GM19025 (cell line): ENCODE data around the gene CEP131.

Experiments used
- ATAC-seq: cut with Tn5 transposase; IDR thresholded peaks from one replicate; pipeline ENCODE4 v1.9.1; 2021; ENCODE audit warnings: mild to moderate bottlenecking, low read depth, moderate library complexity; ENCODE audit not compliant: unreplicated experiment

Gene CEP131

DNA sequence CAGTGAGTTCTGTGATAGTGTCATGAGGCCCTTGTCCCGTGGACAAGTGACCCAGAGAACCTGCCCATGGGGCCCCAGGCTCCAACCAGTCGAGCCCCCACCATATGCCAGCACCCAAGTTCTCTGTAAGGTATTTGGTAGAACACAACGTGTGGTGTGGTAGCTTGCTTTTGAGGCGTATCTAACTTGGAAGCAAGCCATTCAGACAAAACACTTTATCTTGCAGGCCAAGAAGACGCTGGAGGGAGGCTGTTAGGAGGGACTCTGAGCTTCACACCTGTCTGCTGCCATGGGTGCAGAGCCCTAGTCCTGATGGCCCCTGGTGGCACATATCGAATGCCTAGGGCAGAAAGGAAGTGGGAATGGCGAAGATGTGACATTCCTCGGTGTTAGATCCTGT is 18.0 kb upstream of the CEP131 start:
- no peak for ATAC-seq

DNA sequence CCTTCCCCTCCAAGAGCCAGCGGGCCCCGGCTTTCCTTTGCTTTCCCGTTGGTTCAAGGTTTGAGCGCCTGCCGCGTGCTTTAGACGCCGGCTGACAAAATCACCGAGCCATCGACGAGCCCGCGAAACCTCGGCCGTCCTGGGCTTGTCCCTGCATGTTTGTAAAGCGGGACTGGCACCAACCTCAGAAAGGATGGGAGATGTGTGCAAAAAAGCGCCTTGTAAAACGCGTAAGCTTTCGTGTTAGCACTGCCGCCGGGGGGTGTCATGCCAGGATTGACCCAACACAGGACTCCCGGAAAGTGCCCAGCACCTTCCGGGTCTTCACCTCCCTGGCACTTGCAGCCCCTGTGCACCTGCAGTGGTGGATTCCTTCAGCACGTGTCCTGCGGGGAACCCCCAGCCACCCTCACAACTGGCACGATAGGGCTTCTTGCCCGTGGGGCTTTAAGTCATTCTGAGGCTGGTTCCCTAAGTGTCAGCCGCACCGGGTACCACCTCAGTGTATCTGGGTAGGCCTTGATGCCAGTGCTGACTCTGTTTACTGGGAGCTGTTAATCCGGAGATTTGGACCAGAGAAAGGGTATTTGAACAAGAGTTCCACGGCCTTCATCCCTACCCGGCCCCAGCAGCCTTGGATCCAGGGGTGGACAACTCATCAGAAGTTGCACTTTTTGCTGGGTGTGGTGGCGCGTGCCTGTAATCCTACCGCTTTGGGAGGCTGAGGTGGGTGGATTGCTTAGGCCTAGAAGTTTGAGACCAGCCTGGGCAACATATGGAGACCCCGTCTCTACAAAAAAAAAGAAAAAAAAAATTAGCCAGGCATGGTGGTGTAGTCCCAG is 17.2 kb upstream of the CEP131 start:
- no peak for ATAC-seq

DNA sequence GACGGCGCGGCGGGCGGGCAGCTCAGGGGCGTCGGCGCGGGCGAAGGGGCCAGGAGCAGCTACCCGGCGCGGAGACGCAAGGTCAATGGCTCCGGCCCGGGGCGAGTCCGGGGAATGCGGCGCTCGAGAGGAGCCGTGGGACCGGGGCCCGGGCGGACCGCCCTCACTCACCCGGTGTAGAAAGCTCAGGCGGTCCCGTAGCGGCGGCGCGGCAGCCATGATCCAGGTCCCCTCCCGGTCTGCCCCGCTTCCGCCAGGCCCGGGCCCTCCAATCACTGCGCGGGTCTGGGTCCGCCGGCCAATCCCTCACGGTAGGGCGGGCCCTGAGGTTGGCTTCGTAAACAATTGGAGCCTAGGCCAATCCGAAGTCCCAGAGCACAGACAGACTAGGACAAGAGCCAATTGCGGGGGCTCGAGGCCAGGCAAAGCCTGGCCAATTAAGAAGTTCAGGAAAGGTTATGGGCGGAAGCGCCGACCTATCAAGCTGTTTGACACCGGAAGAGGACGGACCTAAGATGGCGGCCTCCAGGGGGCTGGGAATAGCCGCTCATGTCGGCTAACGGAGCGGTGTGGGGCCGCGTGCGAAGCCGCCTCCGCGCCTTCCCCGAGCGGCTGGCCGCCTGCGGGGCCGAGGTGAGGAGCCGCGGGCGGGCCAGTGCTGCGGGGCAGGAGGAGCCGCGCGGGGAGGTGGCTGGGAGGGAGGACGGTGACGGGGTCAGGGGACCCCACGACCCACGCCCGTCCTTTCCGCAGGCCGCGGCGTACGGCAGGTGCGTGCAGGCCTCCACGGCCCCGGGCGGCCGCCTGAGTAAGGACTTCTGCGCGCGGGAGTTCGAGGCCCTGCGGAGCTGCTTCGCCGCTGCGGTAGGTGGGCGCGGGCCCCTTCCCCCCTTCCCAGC is 16.3 kb upstream of the CEP131 start, which contains the start of the genes NDUFAF8 and TEPSIN:
NDUFAF8 (plus strand) TSS at position 504 of the 899 bp plus-strand sequence; CDS start at position 550, 46 bp downstream.
TEPSIN (minus strand) TSS at position 241 of the 899 bp plus-strand sequence; CDS start at position 219, 22 bp downstream.
- ATAC-seq: peak; percentile 90

DNA sequence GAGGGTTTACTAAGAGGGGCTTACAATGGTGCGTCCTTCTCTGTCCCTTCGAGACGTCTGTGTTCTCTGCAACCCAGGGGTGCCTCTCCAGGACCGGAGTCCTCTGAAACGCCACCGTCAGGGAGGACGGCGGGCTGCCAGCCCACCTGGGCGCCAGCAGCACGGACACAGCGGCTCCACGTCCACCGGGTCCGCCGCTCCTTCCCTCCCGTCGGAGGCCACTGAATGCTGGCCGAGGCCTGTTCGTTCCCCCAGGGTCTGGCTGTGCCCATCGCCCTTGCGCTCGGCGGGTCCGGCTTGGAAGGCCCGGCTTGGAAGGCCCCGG is 15.7 kb upstream of the CEP131 start:
- ATAC-seq: no peak

DNA sequence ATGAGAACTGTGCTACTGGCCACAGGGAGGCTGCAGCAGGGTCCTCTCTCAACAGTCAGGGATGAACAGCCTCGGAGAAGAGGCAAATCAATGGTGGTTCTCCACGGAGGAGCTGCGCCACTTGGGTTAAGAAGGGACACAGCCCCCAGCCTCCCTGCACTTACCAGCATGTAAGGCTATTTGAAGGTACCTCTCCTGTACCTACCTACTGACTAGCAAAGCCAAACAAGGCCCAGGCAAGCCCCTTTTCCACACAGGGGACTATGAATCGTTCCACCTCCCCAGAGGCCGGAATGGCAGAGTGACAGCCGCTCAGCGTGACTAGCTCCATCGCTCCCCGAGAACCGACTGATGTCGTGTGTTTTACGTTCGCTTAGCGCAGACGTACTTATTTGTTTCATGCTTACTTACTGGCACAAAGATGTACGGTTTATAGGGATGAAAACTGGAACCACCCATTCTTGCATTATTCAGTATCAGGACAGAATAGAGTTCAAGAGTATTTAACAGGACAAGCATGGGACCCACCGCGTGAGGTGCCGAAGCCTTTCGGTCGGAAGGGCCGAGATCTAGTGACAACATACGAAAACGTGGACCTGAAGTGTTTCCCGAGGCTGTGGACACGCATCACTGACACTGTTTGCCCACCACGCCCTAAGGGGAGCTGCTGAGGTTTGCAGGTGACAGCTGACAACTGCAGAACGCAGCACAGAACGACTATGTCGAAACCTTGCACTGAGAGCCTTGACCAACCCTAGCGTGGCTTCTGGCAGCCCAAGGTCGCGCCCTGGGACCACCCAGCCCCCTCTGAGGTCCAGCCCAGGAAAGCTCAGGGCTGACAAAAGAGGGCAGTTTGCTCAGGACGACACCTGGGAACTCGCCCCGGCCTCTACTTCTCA is 15.1 kb upstream of the CEP131 start:
- ATAC-seq: no peak

DNA sequence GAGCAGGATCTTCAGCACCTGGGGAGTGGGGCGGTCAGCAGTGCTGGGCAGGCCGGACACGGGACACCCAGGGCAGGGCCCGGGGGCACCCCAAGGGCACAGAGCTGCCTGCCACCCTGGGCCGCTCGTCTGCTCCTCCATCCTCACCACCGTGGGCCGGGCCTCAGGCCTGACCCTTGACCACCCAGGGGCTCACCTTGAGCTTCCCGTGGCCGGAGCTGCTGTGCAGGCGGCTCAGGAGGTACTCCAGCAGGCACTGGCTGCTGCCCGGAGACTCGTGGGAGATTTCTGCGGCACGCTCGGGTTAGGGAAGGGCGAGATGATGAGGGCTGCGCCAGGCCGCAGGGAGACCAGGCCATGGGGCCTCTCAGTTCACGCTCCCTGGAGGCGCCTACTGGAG is 14.0 kb upstream of the CEP131 start:
- ATAC-seq: no peak

DNA sequence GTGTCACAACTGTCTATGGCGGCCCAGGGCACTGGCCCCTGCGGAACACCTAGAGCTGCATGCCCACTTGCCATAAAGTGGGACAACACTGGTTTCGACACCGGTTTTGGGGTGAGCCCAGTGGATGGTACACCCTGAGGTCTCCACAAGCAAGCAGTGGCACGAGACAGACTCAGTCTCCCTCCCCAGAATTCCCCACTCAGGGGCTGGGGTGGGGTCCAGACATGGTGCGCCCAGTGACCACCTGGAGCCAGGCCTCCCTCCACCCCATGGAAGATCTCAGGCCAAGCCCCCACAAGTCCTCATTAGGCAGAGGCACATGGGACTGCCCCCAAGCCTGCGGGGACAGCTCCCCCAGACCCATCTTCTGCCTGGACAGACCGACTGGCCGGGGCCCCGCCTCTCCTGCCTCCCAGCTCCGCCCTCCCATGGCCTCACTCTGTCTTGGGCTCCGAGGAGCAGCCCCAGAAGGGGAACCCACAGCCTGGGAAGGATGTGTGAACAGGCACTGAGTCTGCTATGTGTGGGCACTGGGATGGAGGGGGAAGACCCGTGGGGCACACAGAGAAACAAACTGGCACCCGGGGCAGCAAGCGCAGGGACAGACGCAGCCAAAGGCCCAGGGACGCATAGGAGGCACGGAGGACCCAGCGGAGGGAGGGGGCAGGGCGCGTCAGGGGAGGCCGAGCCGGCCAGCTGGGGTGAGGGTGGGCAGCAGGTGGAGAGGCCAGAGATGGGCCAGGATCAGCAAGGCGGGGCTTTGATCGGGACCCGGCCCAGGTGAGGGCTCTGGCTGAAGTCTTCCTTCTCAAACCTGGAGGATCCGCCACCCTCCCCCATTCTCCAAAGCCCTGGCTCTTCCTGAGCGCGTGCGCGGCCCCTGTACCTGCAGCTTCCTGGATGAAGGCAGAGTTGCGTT is 13.3 kb upstream of the CEP131 start:
- ATAC-seq: no peak

DNA sequence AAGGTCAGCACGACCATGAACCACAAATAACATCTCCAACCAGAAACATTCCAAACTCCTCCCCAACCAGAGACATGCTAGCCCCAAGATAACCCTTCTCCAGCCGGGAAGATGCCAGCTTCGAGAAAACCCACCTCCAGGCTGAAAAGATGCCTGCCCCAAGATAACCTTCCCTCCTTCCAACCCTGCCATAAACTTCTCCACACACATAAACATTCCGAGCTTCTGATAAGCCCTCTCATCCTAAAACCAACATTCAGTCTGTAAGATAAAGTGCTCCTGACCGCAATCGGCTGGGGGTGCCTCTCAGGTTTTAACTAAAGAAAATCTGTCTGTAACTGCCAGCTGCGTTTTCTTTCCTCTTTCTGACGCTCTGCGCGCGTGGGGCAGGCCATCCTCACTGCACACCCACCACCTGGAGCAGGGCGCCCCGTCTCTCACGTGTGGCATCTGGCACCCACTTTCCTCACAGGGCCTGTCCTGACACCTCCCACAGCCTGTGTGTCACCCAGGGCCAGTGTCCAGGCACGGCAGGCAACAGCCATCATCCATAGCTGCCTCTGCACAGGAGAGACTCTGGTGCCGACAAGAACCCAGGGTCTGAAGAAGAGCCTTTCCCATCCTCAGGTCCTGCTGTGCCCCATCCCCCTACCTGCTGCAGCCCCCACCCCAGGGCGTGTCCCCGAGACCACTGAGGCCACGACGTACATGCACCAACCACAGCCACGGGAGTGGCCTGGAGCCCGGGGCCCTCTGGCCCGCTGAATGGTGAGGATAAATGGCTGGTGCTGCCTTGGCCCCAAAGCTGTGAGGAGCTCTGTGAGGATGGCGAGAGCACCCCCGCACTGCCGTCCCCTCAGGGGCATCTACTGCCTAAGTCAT is 12.4 kb upstream of the CEP131 start:
- no peak for ATAC-seq

DNA sequence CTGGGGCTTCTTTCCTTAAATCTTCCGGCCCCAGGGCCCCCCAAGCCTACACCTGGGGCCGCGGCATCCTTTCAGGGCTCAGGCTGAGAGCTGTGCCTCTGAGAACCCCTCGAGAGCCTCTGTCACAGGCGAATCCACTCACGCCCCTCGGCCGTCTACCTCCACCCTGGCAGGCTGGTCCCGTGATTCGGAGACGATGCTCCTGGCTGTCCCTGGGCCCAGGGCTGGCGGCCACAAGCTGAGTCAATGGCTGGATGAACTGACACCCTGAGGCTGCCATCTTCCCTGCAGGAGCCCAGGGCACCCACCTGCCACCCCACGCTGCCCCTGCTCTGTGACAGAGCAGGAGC is 11.7 kb upstream of the CEP131 start:
- no peak for ATAC-seq

DNA sequence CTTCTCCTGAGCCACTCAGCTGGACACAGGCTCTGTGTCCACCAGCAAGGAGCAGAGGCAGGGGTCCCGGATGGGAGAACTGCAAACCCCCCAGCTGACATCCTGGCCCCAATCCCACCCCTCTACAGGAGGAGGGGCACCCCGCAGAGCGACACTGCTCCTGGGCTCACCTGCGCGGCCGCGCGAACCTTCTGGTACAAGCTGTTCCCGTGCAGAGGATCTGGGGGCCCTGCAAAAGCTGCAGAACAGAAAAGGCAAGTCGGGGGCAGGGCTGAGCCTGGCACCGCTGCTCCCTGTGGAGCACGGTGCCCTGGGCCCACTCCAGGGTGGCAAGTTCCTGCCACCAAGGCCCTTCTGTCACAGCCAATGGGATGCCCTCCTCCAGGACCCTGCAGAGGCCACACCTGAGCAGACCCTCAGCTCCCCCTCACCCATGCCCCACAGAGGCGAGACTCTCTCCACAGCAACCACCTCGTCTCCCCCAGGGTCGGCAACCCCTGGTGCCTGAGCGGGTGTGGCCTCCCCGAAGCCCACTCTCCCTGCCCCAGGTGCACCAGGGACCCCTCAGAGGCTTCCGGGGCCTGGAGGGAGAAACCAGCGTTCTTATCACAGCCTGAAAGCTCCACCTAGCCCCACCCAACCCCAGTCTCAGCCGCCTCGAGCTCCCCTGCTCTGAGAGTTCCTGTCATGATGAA is 11.2 kb upstream of the CEP131 start:
- ATAC-seq: no peak

DNA sequence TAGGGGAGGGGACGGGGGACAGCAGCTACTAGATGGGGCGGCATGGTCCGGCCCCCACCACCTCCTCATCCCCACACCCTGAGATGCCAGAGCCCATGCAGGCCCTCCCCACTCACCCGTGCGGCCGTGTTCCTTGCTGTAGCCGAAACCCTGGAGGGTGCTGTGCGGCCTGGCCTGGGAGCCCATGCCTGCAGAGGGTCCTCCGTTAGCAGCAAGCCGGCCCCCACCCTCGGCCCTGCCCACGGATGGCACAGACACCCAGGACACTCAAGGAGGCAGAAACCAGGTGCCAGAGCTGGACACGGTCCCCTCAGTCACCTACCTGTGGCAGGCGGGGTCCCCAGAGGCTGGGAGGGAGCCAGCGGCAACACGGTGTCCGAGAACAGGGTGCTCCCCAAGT is 10.6 kb upstream of the CEP131 start:
- ATAC-seq: no peak

DNA sequence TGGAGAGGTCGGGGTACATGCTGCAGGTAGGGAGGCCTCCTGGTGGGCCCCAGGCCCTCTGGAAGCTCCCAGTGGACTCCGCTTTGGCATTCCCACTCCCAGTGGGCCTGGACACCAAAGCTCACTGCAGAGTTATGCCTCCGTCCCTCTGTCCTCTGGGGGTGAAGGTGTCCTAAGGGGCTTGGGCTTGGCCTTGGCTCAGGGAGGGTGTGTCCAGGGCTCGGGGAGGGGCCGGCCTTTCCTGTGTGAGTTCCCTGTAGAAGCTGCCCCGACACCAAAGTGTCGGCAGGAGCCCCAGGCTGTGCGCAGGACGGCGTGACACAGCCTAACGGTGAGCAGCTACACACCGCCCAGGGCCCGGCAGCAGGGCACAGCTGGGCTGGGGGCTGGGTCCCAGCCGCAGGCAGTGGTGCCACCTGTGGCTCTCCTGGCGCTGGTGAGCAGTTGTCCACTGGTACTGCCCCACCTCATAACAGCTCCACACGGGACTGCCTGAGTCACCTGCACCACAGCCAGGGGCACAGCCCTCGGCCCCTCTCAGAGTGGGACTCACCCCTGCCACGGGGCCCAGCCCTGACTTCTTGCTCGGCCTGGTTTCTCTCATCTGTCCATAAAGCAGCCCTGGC is 10.0 kb upstream of the CEP131 start:
- no peak for ATAC-seq

DNA sequence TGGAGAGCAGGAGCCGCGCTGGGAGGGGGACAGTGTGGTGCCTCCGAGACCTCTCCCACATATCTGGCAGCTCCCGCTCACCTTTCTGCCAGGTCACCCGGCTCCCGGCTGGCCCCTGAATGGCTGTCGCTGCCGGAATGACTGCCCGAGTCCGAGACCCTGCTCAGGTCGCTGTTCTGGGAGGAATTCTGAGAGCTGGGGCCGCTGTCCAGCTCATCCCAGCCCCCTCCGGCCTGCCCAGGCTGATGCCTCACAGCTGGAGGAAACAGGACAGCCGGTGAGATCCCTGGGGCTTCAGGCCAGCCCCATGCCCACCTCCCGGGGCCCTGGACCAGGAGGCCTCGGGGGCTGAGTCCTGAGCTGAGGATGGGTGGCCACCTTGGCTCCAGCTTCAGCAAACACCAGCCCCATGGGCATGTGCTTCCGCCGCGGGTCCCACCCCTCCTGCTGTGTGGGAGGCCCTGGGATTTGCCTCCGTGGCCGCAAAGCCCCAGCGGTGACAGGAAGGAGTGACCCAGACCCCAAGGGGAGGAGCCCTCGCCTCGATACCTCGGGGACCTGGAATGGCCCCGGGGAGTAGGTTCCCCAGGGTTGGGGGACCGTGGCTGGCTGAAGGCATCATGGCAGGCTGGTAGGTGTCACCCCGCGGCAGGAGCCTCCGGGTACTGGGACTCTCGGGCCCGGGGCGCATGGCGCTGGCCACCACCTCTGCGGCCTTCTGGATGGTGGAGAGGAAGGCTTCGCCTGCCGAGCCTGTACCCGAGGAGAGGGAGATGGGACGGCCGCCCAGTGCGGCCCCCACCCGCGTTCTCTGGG is 9.2 kb upstream of the CEP131 start:
- ATAC-seq: no peak

DNA sequence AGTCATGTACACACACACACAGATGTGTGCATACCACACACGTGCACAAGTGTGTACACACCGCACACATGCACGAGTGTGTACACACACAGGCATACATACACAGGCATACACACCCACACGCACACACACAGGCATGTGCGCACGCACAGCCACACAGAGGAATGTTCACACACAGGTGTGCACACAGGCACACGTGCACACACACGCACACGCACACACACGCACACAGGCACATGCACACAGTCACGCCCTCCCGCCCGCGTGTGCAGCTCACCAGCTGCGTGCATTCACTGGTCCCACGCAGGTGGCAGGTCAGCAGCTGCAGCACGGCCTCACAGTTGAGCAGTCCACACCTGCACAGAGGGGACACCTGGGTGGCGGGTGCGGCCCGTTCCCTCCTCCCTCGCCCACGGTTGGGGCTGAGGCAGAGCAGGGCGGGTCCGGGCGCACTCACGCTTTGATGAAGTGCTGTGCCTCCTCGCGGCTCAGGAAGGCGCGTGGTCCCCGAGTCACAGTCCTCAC is 8.4 kb upstream of the CEP131 start:
- ATAC-seq: no peak

DNA sequence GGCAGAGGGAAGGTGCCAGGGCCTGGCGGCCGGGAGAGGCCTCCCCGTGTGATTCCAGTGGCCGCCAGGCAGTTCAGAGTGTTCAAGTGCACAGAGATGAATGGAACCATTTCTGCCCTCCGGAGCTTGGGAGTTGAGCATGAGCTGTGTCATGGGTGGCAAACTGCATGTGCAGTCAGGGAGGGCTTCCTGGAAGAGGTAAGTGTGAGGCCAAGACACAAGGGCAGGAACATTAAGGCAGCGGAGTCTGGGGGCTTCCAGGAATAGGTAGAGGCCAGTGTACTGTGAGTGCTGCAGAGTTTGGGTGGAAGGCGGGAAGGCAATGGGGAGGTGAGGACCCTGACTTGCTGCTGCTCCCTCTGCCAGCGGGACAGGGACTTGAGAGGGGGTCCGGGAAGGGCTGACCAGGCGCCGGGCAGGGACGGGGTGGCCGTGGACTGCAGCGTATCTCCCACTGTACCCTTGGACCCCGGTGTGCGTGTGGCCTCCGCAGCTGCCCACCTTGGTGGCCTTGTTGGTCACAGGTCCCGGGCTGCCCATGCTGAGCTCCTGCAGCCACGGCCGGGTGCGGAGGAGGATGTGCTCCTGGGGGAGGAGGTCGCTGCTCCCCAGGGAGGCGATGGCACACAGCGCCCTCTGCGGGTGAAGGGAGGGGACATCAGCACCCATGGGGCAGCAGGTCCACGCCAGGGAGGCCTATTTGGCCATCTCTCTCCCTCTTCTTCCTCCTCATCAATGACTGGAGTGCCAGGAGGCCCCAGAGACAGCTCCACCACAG is 7.5 kb upstream of the CEP131 start:
- ATAC-seq: no peak

DNA sequence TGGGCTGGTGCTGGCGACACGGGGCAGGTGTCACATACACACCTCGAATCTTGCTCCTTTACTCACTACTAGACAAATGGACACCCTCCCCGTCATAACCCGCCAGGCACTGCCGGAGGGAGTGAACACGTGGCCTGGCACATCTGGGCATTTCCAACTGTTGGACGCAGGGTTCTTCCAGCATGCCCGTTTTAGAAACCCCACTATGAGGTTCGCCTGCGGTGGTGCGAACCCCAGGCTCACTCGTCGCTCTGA is 6.8 kb upstream of the CEP131 start:
- no peak for ATAC-seq
